Hematopoietic multipotent progenitor cell treated with erythropoietin and hydrocortisone succinate and interleukin-3 and kit ligand, for 15 days (in vitro differentiated cells): ENCODE data around the gene CPNE6.
"Not testable (repeated sequence)": the region's sequence is repeated elsewhere in the genome, so short reads cannot be mapped to it uniquely, and the experiment has no call there.

Source experiments
- DNase-seq: peaks from one replicate; pipeline ENCODE4 v3.0.0-alpha.2; 2015; ENCODE audit warnings: low spot score

CPNE6 gene

DNA sequence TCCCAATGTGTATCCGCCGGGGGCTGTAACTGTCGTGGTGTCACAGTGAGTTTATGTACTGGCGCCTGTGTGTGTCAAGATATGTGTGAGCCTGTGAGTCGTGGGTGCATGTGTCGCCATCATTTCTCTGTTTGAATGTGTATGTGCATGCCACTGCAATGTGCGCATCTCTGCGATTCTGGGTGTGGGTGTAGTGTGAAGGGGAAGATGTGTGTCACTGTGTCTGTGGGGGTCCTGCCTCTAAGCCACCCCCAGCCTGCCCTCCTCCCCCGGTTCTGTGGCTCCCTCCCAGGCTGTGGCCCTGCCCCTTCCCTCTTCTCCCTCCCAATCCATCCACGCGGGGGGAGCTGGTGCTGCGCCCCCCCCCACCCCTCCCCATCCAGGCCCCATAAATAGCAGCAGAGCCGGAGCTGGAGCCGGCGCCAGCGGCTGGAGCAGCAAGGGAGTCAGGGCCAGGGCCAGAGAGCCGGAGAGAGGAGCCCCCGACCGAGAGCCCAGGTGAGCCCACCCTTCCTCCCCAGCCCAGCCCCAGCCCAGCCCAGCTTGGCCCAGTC is at the start of gene CPNE6:
CPNE6 (plus strand) TSS at position 419 of the 554 bp plus-strand sequence. CDS start 1,375 bp downstream, outside the sequence.
- DNase-seq, result no peak

DNA sequence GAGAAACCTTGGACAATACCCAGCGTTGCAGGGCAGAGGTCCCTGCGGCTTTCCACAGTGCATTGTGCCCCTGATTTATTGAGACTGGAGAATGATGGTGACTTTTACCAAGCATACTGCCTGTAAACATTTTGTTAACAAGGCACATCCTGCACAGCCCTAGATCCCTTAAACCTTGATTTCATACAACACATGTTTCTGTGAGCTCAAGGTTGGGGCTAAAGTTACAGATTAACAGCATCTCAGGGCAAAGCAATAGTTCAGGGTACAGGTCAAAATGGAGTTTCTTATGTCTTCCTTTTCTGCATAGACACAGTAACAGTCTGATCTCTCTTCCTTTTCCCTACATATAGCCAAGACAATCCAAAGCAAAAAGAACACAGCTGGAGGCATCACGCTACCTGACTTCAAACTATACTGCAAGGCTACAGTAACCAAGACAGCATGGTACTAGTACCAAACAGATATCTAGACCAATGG is 46.4 kb upstream of the CPNE6 start:
- DNase-seq, result not testable (repeated sequence)

DNA sequence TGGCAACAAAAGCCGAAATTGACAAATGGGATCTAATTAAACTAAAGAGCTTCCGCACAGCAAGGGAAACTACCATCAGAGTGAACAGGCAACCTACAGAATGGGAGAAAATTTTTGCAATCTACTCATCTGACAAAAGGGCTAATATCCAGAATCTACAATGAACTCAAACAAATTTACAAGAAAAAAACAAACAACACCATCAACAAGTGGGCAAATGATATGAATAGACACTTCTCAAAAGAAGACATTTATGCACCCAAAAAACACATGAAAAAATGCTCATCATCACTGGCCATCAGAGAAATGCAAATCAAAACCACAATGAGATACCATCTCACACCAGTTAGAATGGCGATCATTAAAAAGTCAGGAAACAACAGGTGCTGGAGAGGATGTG is 41.7 kb upstream of the CPNE6 start:
- not testable (repeated sequence) for DNase-seq

DNA sequence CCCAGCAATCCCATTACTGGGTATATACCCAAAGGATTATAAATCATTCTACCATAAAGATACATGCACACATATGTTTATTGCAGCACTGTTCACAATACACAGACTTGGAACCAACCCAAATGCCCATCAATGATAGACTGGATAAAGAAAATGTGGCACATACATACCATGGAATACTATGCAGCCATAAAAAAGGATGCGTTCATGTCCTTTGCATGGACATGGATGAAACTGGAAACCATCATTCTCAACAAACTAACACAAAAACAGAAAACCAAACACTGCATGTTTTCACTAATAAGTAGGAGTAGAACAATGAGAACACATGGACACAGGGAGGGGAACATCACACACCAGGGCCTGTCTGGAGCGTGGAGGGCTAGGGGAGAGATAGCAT is 40.0 kb upstream of the CPNE6 start:
- DNase-seq, result not testable (repeated sequence)

DNA sequence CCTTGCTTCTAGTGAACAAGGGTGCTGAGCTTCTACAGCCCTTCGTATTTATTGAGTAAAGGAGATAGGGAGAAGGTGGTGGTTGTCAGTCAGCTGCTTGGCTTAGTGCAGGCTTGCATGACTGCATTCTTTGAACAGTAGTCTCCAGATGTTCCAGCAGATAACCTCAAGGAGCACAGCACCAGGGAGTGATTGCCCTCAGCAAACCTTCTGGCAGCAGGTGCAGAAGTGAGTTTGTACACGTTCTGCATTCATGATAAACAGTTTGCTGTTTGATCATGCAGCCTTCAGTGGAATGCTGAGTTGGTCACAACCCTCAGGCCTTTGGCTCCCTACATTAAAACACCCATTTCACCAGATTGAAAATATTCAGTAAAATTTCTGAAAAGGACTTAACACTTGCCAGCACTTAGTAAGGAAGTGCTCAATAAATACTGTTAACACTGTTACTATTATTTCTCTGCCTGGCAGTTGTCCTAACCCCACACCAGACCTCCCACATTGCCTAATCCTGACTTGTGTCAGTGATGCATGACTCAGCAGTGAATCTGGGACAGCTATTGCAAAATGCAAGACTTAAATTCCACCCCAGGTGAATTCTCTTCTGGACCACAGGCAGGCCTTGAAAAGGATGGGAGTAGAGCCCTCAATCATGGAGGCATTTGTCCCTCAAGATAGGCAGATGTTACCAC is 38.5 kb upstream of the CPNE6 start:
- DNase-seq, result no peak

DNA sequence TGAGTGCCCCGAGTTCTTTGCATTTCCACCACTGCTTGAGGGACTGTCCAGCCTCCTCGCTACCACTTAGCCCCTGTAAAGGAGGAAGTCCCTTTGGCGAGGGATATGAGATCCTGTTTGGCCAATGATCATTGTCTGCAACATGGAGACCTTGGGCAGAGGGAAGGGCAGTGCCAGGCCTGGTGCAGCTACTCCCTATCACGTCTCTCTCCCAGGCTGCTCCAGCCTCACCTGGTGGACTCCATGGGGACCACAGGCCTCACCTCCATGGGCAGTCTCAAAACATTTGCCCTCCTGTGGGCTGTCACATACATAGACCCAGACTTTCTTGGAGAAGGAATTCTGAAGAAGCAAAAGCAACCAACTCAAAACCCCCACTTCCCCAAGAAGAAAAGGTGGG is 35.6 kb upstream of the CPNE6 start:
- not testable (repeated sequence) for DNase-seq

DNA sequence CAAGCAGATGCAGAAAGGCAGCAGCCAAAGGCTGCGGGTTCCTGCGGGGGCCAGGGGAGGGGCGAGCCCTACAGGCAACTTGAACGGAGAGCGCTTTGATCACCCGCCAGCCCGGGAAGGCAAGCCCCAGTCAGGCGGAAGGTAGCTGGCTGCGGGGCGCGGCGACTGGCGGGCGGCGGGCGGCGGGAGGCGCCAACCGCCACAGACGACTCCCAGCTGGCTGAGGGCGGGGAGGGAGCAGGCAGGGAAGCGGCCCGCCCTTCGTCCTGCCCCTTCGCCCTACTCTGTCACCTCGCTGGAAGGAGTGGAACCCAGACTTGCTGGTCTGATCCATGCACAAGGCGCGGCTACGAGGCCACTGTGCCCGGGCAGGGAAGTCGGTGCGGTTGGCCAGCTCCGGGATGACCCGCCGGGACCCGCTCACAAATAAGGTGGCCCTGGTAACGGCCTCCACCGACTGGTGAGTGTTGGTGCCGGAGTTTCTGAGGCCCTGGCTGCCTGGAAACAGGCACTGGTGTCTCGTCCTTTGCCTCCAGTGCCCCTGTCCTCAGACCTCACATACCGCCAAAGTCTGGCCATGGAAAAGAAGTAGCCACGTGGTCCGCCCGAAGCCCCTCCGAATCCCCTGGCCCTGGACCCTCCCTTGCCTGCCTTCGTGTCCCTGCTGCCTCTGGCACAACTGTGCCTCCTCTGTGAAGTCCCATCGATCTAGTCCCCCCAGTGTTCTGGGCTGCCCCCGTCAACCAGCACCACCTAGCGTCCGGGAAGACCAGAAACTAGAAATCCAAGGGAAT is 35.0 kb upstream of the CPNE6 start:
- peak; percentile 73 for DNase-seq

DNA sequence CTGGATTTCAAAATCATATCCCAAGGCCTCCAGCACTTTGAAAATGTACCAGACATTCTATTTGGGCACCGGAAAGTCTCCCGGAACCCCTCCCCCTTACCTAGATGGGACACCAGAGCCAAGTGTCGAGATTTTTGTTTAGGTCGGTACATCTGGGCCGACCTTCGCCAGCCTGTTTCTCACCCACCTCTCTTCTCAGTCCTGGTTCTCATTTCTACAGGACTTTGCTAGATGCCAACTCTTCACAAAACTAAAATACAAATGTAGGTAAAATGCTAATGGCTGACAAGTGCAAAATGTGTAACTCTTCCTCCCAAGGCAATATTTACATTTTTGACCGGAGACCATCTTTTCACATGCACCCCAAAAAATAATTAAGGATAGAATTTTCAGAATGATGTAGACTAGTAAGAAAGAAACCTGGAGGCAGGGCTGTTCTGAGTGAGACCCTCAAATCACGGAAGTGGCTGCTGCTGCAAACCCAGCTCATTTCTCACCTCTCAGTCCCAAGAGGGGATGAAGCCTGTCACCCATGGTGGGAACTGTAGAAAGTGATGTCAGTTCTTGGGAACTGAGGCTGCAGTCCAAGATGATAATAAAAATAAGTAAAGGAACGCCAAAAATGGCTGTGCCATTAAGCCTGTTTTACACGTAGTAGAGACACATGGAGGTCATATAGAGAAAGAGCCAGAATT is 34.3 kb upstream of the CPNE6 start:
- not testable (repeated sequence) for DNase-seq

DNA sequence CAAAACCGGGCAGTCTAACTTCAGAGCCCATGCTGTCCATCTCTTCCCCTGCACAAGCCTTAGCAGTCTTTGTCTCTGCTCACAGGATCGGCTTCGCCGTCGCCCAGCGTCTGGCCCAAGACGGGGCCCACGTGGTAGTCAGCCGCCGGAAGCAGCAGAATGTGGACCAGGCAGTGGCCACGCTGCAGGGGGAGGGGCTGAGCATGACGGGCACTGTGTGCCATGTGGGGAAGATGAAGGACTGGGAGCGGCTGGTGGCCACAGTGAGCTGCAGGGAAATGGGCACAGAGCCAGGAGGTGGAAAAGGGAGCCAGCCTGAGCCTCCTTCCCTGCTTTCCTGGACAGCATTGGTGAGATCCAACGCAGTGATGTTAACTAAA is 33.7 kb upstream of the CPNE6 start:
- no peak for DNase-seq

DNA sequence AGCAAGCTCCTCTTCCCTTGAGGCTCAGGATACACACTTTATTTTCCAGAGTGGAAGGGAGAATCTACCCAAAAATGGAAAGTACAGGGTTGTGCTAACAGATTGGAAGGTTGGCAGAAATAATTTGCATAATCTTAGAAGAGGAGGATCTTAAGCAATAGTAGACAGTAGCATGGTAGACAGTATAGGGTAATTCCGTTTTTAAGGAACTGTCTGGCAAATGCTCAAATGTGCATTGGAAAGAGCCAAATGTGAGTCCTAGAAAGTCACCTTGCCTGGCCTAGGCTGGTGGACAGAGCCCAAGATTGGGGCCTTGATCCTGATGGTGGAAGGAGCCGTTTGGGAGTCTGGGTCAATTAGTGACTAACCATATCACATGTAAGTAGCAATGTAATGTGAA is 32.7 kb upstream of the CPNE6 start:
- DNase-seq, result no peak

DNA sequence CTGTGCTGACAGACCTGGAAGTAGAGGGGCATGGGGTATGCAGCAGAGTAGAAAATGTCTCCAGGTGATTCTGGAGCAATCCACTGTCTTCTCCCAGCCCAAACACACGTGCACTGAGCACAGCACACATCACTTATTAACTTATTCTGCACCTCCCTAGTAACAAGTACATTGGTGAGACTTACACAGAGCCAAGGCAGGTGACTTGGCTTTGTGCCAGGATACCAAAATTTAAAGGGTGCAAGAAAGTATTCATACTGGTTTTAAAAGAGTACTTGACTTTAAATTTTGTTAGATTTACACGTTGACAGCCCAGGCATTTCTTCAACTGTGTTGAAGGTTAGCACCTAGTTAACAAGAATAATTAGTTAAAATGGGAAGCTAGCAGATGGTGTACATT is 30.7 kb upstream of the CPNE6 start:
- no peak for DNase-seq

DNA sequence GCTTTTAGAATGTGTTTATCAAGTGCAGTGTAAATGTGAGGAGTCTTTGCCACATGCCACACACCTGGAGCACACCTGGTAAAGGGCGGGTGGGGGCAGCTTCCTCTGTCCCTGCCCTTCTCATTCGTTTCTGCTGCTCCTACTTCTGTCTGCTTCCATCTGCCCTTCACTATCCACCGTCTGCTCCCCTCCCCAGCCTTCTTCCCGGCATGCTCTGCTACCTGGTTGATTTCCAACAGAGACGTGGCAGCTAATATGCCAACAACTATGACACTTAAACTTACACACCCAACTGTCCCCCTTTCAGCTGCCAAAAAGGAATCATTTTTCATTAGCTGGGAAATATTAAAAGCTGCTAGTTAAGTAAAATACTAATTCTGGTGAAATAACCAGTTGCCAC is 28.6 kb upstream of the CPNE6 start:
- DNase-seq, result no peak

DNA sequence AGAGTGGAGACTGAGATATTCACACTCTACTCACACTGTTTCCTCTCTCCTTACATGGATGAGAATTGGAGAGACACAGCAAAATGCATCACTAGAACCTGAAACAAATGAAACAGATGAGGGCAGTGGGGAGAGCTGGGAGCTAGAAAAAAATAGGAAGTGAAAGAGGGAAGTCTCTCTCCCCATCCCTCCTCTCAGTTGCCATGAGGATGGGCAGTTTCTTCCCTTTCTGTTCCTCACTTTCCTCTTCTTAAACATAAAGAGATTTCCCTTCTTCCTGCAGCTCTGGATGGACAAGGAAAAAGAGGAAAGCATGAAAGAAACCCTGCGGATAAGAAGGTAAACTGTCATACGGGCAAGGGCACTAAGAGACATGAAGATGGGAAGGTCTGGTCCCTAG is 22.4 kb upstream of the CPNE6 start:
- DNase-seq, result not testable (repeated sequence)

DNA sequence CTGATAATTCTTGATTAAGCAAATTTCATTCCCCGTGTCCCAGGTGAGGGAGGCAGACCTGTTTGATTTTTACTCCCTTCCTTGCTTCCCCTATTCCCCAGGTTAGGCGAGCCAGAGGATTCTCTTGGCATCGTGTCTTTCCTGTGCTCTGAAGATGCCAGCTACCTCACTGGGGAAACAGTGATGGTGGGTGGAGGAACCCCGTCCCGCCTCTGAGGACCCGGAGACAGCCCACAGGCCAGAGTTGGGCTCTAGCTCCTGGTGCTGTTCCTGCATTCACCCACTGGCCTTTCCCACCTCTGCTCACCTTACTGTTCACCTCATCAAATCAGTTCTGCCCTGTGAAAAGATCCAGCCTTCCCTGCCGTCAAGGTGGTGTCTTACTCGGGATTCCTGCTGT is 20.6 kb upstream of the CPNE6 start:
- DNase-seq, result not testable (repeated sequence)

DNA sequence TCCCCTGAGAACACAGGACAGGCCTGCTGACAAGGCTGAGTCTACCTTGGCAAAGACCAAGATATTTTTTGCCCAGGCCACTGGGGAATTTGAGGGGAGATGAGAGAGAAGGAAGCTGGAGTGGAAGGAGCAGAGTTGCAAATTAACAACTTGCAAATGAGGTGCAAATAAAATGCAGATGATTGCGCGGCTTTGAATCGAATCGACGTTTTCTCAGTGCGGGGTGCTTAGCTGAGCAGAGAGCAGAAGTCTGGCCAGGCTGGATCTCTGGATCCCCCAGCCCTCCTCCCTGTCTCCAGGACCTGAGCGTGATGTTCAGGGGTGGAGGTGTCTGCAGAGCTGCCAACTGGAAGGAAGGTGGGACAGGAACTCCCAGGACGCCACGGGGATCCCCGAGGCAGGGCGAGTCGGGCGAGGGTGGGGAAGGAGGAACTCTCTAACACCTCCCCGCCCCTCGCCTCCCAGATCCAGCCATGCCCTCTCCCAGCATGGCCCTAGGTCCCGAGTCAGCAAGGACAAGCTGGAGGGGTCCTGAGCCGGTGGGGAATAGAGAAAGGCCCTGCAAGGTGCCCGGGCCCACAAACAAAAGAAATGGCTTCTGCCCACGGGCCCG is 20.1 kb upstream of the CPNE6 start:
- DNase-seq, result no peak

DNA sequence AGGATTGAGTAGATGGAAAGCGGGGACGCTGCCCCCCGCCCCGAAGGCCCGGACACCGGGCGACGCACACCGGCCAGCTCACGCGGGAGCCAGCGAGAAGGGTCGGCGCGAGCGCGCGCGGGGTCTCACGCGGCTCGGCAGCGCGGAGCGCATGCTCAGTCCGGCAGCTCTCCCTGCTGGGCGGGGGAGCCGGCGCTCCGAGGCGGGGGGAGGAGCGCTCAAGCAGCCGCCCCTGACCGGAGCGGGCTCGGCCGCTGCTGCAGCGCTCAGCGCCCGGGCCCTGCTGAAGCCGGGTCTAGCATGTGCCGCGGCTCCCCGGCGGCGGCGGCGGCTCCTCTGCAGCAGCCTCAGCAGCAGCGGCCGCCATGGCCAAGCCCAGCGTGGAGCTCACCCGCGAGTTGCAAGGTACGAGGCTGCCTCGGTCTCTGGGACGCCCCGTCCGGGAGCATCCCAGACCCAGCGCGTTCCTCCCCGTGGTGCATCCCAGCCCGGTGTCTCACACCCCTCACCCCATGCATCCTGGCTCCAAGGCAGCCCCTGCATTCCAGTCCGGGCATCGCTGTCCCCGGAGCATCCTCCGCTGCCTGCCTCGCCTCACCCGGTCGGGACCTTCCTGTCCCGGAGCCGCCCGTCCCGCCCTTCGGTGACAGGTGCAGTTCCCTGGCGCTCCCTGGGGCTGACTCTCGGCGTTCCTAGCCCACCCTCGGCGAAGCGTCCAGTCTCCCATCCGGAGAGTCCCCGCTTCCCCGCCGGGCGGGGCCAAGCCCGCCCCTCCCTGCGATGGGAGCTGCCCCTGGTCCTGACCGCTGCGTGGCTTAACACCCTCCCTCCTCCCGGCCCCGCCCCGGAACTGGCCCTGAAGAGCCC is 19.3 kb upstream of the CPNE6 start, which contains the start of gene CARMIL3:
CARMIL3 (plus strand) TSS at position 221 of the 867 bp plus-strand sequence; CDS start at position 366, 145 bp downstream.
- DNase-seq, result peak; percentile 8

DNA sequence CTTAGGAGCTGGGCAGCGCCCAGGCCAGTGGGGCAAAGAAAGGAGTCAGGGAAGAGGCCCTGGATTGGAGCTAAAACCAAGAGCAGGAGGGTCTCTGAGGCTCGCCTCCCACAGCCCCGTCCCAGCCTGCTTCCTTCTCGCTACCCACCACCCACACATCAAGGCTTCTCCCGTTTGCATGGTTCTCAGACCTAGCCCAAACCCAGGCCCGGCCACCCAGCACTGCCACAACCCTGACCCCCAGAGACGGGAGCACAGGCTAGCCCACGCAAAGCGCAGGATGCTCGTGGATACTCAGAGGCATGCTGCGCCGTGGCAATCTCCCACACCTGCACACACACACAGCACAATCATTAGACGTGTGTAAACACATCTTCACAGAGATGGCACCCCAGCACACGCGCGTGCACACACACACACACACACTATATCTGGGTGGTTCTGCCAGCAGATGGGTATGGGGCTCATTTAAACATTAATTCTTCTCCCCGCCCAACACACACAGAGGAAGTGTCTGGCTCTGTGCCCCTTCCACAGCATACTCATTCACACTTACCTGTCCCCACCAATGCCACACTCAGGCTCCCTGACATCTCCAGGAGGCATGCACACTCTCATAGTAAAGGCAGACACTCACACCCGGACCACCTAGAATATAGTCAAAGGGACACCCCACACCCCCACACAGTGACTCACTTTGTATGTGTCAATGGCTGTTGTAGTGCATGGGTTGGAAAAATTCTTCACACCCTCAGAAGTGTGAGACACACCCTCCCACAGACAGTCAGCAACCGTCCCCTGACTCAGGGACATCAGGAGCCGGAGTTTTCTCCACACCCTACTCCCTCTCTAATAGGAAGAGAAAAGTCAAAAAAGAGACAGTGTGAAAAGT is 18.5 kb upstream of the CPNE6 start:
- DNase-seq, result no peak

DNA sequence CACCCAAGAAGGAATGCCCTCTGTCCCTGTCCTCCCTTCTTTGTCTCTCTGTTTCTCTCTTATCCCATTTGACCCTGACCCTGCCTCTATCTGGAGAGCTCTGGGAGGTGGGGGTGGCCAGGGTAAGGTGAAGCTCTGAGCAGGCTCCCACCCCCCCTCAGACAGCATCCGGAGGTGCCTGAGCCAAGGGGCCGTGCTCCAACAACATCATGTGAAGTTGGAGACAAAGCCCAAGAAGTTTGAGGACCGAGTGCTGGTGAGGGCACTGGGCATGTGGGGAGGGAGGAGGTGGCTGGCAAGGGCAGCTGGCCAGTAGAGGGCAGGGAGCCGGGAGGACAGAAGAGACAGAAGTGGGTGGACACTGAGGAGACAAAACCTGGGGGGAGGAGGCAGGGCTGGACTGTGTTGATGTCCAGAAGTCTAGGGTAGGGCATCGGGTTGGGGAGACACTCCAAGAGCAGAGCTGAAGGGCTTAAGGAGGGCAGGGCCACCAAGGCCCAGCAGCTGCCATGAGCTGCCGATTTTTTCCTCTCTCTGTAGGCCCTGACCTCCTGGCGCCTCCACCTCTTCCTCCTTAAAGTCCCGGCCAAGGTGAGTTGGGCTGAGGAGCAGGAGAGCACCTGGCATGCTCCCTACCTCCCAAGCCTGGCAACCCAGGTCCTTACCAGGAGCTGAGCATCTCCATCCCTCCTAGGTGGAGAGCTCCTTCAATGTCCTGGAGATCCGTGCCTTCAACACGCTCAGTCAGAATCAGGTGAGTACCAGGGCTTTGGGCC is 17.6 kb upstream of the CPNE6 start:
- DNase-seq, result no peak

DNA sequence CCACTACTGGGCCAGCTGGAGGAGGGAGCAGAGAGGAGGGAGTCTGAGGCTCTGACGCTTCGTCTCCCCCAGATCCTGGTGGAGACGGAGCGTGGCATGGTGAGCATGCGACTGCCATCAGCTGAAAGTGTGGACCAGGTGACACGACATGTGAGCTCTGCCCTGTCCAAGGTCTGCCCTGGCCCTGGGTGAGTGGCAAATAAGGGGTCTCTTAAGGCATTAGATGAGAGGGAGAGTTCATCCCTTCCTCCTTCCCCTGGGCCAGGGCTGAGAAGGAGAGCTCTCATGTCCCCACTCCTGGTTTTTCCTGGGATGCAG is 17.1 kb upstream of the CPNE6 start:
- DNase-seq, result no peak
